GM12878 (cell line): ENCODE results near the gene PLA2G6. TPM values are rescaled to one million over a fixed set of nuclear protein-coding genes. Genes with fewer than 3 reads are reported as not detected.

ENCODE experiments used
- ATAC-seq: fragments of 200-7000 bp; cut with Tn5 transposase; 3 replicates; pipeline ENCODE4 v1.9.1; 2020; ENCODE audit warnings: mild to moderate bottlenecking, moderate library complexity
- BruUV-seq: library from RNA; stranded (reverse); fragments of 400-500 nt; replicated peaks from 2 replicates; lab custom pipeline; 2021; lab: Mats Ljungman, UMichigan
- CTCF ChIA-PET: fragments of 300-600 bp; sonication (Branson Sonifier 250); formaldehyde crosslinking; extraction: SDS; loops from one replicate; lab custom pipeline; 2021; ENCODE audit warnings: inconsistent platforms; lab: Yijun Ruan, JAX
- POLR2A ChIA-PET: fragments of 350-600 bp; formaldehyde crosslinking; extraction: SDS; loops from one replicate; lab custom pipeline; 2021; ENCODE audit warnings: inconsistent platforms; lab: Charles Lee
- RAD21 ChIA-PET: fragments of 300-600 bp; sonication (Branson Sonifier 250); formaldehyde crosslinking; loops from one replicate; lab custom pipeline; 2023; ENCODE audit warnings: antibody characterized with exemption; ENCODE audit not compliant: unreplicated experiment; lab: Charles Lee
- SMC1A ChIA-PET: fragments of 300-600 bp; sonication (Branson Sonifier 250); formaldehyde crosslinking; loops from one replicate; lab custom pipeline; 2023; ENCODE audit not compliant: unreplicated experiment, uncharacterized antibody; lab: Charles Lee
- DNase-seq: peaks from one replicate; pipeline ENCODE4 v3.0.0-alpha.2; 2011; ENCODE audit warnings: low read depth, low spot score
- FAIRE-seq: peaks from 3 replicates; lab custom pipeline; 2011; peaks lifted over from hg19 to GRCh38; lab: Jason Lieb, UNC
- H2AFZ ChIP-seq: 2 replicates; pipeline ENCODE4 v1.6.0; 2011; ENCODE audit warnings: low read depth, low read length, control low read depth; ENCODE audit not compliant: control insufficient read depth
- H3K27ac ChIP-seq: 2 replicates; pipeline ENCODE4 v1.5.1; 2011; ENCODE audit warnings: control low read depth; ENCODE audit not compliant: control insufficient read depth, insufficient read depth
- H3K27me3 ChIP-seq, 2 experiments: replicated peaks in 1 of 2; 2 replicates each; pipeline versions ENCODE4 v1.6.0 to v1.6.1; 2011; ENCODE audit warnings: low read length in 1 of 2; ENCODE audit not compliant: control insufficient read depth in 2 of 2, insufficient read depth in 2 of 2
- H3K36me3 ChIP-seq, 2 experiments: 2 replicates each; pipeline ENCODE4 v1.5.1; 2011; ENCODE audit warnings: low read length in 1 of 2; ENCODE audit not compliant: control insufficient read depth in 2 of 2, insufficient read depth in 2 of 2
- H3K4me1 ChIP-seq: 2 replicates; pipeline ENCODE4 v1.6.1; 2011; ENCODE audit warnings: mild to moderate bottlenecking, low read length, moderate library complexity, mixed read lengths; ENCODE audit not compliant: control insufficient read depth, insufficient read depth
- H3K4me2 ChIP-seq: 2 replicates; pipeline ENCODE4 v1.6.0; 2011; ENCODE audit warnings: control low read depth; ENCODE audit not compliant: control insufficient read depth, insufficient read depth
- H3K4me3 ChIP-seq: fragments of 200-600 bp; sonication (generic); 2 replicates; pipeline ENCODE4 v1.5.1; 2016
- H3K79me2 ChIP-seq: 2 replicates; pipeline ENCODE4 v1.6.0; 2011; ENCODE audit warnings: low read length; ENCODE audit not compliant: control insufficient read depth, insufficient read depth
- H3K9ac ChIP-seq: 2 replicates; pipeline ENCODE4 v1.8.0; 2011; ENCODE audit warnings: low read length, control low read depth, mixed read lengths; ENCODE audit not compliant: control insufficient read depth, insufficient read depth
- H3K9me3 ChIP-seq: replicated peaks from 3 replicates; pipeline ENCODE4 v1.5.1; 2011; ENCODE audit warnings: mild to moderate bottlenecking, low read length; ENCODE audit not compliant: control insufficient read depth, insufficient read depth
- H4K20me1 ChIP-seq: 2 replicates; pipeline ENCODE4 v1.6.0; 2011; ENCODE audit not compliant: control insufficient read depth, insufficient read depth
- CBX5 ChIP-seq: sonication (generic); IDR thresholded peaks from 2 replicates; pipeline ENCODE4 v1.6.1; 2016; ENCODE audit warnings: low read depth, moderate library complexity, mild to moderate bottlenecking, inconsistent platforms
- DPF2 ChIP-seq: fragments of 450-650 bp; IDR thresholded peaks from 2 replicates; pipeline ENCODE4 v1.6.1; 2017; ENCODE audit warnings: mild to moderate bottlenecking
- FOS ChIP-seq: IDR thresholded peaks from 3 replicates; pipeline ENCODE4 v1.6.1; 2011; ENCODE audit warnings: borderline replicate concordance; ENCODE audit not compliant: insufficient read length; ENCODE audit errors: extremely low read depth
- ZNF207 ChIP-seq: fragments of 450-650 bp; IDR thresholded peaks from 2 replicates; pipeline ENCODE4 v1.6.1; 2014; ENCODE audit warnings: antibody characterized with exemption, mild to moderate bottlenecking, borderline replicate concordance
- WGBS: methylation state at CpG from one replicate; pipeline ENCODE4 v1.1.6; 2016; ENCODE audit warnings: low lambda C conversion rate; ENCODE audit not compliant: insufficient replicate concordance, insufficient coverage; ENCODE audit errors: missing lambda C conversion rate; 5-methylcytosine and 5-hydroxymethylcytosine counted together
- in situ Hi-C: fragments of 300-500 bp; cut with MboI; formaldehyde crosslinking; loops from 9 replicates; pipeline ENCODE4 v1.14.3; 2018; ENCODE audit warnings: mixed read lengths
- intact Hi-C: fragments of 100-400 bp; cut with micrococcal nuclease; formaldehyde crosslinking; loops from one replicate; pipeline ENCODE4 v1.14.2; 2022; ENCODE audit not compliant: unreplicated experiment
- polyA plus RNA-seq, 11 experiments: library from polyadenylated mRNA; depleted of rRNA in 4 of 11; unstranded in 6 of 11; stranded (reverse) in 5 of 11; fragments of >200 nt; fragmentation: Nextera tagmentation in 4 of 11; fragmentation: Illumina TruSeq in 1 of 11; extraction: Ambion mirVana in 4 of 11; extraction: Trizol in 1 of 11; gene quantifications; 1 replicate in 1 of 11; 2 replicates in 10 of 11; pipeline versions ENCODE4 v1.2.1 to v1.2.3, GENCODE V29; 2011 to 2016; ENCODE audit warnings: inconsistent platforms in 2 of 11, missing spikeins in 2 of 11, low read depth in 1 of 11
- total RNA-seq, 4 experiments: library from RNA; depleted of rRNA in 3 of 4; stranded (reverse); fragments of >200 nt in 3 of 4; fragmentation: Illumina TruSeq in 1 of 4; extraction: Trizol in 1 of 4; gene quantifications; 2 replicates each; pipeline versions ENCODE4 v1.2.1 to v1.2.3, GENCODE V29; 2013 to 2021

The PLA2G6 gene
- total and polyA plus RNA-seq, 10 of the 15 experiments (the other 5 are each of a cell fraction or from before 2014, with no cell fraction given), result 0.15 to 42.2 (median 15.8) TPM

DNA sequence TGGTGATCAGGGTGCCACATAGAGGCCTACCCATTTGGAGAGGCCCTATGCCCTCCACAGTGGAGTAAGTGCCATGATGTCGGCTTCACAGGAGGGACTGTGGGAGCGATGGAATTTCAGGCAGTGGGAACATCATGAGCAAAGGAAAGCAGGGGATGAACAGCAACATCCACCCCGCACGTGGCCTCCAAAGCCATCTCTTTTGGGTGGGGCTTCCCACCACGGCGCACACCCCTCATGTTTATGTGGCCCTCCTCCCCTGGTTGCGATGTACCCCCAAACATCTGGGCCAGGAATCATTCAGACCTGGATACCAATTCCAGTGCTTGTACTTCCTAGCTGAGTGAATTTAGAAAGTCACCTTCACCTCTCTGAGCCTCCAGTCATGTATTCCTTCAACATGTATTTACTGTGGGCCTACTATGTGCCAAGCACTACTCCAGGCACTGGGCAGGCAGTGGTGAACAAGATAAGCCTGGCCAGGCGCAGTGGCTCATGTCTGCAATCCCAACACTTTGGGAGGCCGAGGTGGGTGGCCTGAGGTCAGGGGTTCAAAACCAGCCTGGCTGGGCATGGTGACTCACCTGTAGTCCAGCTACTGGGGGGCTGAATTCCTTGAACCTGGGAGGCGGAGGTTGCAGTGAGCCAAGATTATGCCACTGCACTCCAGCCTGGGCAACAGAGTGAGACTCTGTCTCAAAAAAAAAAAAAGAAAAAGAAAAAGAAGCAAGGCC, 18.4 kb upstream of the PLA2G6 start:
- SMC1A ChIA-PET, result interaction anchor here (1.0 kb wide), 2 partner anchors 21 to 24 kb away, joined by 3 to 4 read pairs; no protein-coding TSS in a partner anchor
- Histone ChIP-seq H3K9ac (no peak overlapping the region), H3K27me3 (no peaks in the 10 kb centered on the region), H3K79me2 (peaks cover 2% of the 10 kb centered on the region), H3K4me2 (no peak overlapping the region), H3K27ac (no peak overlapping the region), H3K36me3 (no peaks in the 10 kb centered on the region), H4K20me1 (no peaks in the 10 kb centered on the region), H2AFZ (no peak overlapping the region), H3K9me3 (no peaks in the 10 kb centered on the region), H3K4me1 (peaks cover 40% of the 10 kb centered on the region), H3K4me3 (no peak overlapping the region)
- TF ChIP-seq FOS (no peak), DPF2 (0 out of 2 replicates have a peak, but pooled peaks have one; percentile 18), CBX5 (no peak)
- no peak for ATAC-seq
- intact Hi-C loops, result loop anchor here (5.0 kb wide), 2 partner anchors 143 to 197 kb away; partner anchors contain the start of gene PICK1
- WGBS, result 86% methylated on average over 10 of the region's 10 CpGs
- POLR2A ChIA-PET, result interaction anchor here (0.5 to 1.2 kb wide), 3 partner anchors 22 to 106 kb away, joined by 3 to 4 read pairs (median 3); no protein-coding TSS in a partner anchor
- RAD21 ChIA-PET, result interaction anchor here (1.7 kb wide), 1 partner anchor 18 kb away, joined by 9 read pairs; the partner anchor contains the start of gene PLA2G6
- CTCF ChIA-PET, result interaction anchor here (1.0 to 1.9 kb wide), 2 partner anchors 18 to 20 kb away, joined by 3 to 8 read pairs; partner anchors contain the start of gene PLA2G6
- in situ Hi-C loops, result no loop called here
- FAIRE-seq, result no peak
- DNase-seq, result no peak
- no TSS peak for BruUV-seq

DNA sequence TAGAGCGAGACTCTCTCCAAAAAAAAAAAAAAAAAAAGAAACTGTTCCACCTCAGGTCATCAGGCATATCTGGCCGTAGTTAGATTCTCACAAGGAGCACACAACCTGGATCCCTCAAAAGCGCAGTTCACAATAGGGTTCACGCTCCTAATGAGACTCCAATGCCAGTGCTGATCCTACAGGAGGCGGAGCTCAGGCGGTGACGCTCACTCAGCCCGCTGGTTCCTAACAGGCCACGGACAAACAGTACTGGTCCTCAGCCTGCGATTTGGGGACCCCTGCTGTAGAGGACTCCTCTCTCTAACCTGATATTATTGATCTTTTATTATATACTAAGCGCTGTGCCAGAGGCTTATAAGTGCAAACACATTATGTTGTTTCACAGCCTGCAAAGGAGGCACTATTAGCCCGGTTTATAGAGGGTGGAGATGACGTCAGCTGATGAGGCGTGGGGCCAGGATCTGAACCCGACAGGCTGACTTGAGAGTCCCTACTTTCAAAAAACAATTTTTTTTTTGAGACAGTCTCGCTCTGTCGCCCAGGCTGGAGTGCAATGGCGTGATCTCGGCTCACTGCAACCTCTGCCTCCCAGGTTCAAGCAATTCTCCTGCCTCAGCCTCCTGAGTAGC, 15.3 kb upstream of the PLA2G6 start:
- H4K20me1 ChIP-seq, result no peaks in the 10 kb centered on the region
- H2AFZ ChIP-seq, result no peak overlapping the region
- no peak overlapping the region for H3K27ac ChIP-seq
- H3K27me3 ChIP-seq, result no peaks in the 10 kb centered on the region
- WGBS, result 86% methylated on average over 19 of the region's 19 CpGs
- POLR2A ChIA-PET, result interaction anchor here (0.5 kb wide), 1 partner anchor 20 kb away, joined by 4 read pairs; no protein-coding TSS in a partner anchor
- ATAC-seq, result no peak
- RAD21 ChIA-PET, result no interaction called here
- H3K4me2 ChIP-seq, result no peak overlapping the region
- BruUV-seq, result no TSS peak
- H3K4me3 ChIP-seq, result no peak overlapping the region
- H3K9ac ChIP-seq, result no peak overlapping the region
- no peaks in the 10 kb centered on the region for H3K36me3 ChIP-seq
- no peak for FAIRE-seq
- no peak for TF ChIP-seq ZNF207
- no peak for DNase-seq
- no peaks in the 10 kb centered on the region for H3K79me2 ChIP-seq
- in situ Hi-C loops, result no loop called here
- H3K9me3 ChIP-seq, result no peaks in the 10 kb centered on the region
- SMC1A ChIA-PET, result no interaction called here
- intact Hi-C loops, result no loop called here
- CTCF ChIA-PET, result no interaction called here
- H3K4me1 ChIP-seq, result peaks cover 24% of the 10 kb centered on the region
